WTC11 (cell line): ENCODE data around the gene HYI. TPM values are rescaled to one million over a fixed set of nuclear protein-coding genes. Genes with fewer than 3 reads are reported as not detected.

Experiments
- ATAC-seq: fragments of 200-7000 bp; cut with Tn5 transposase; 2 replicates; pipeline ENCODE4 v1.10.0; 2021; ENCODE audit warnings: mild to moderate bottlenecking, moderate library complexity
- CTCF ChIA-PET: fragments of 300-600 bp; sonication (Branson Sonifier 250); formaldehyde crosslinking; loops from one replicate; lab custom pipeline; 2021; ENCODE audit warnings: antibody characterized with exemption; lab: Charles Lee
- POLR2A ChIA-PET: fragments of 350-600 bp; sonication (Branson Sonifier 250); formaldehyde crosslinking; loops from one replicate; lab custom pipeline; 2021; ENCODE audit warnings: antibody characterized with exemption; lab: Charles Lee
- DNase-seq: peaks from one replicate; pipeline ENCODE4 v3.0.0; 2021; ENCODE audit warnings: low spot score
- H3K27ac Mint-ChIP-seq: 2 replicates; pipeline ENCODE4 v1.8.0; 2021; ENCODE audit warnings: mixed read lengths
- H3K27me3 Mint-ChIP-seq: 2 replicates; pipeline ENCODE4 v1.8.0; 2021; ENCODE audit warnings: low read depth, mild to moderate bottlenecking, moderate library complexity, mixed read lengths
- H3K36me3 Mint-ChIP-seq: 2 replicates; pipeline ENCODE4 v1.8.0; 2021; ENCODE audit warnings: mixed read lengths
- H3K4me1 Mint-ChIP-seq: 2 replicates; pipeline ENCODE4 v1.8.0; 2022; ENCODE audit warnings: mixed read lengths
- H3K4me3 Mint-ChIP-seq: 2 replicates; pipeline ENCODE4 v1.8.0; 2021; ENCODE audit warnings: mild to moderate bottlenecking, moderate library complexity, mixed read lengths
- H3K9me3 Mint-ChIP-seq: 2 replicates; pipeline ENCODE4 v1.8.0; 2021; ENCODE audit warnings: mixed read lengths
- CTCF ChIP-seq: fragments of 200-600 bp; IDR thresholded peaks from 2 replicates; pipeline ENCODE4 v1.8.0; 2022; ENCODE audit warnings: antibody characterized with exemption
- EMX1 ChIP-seq: fragments of 250-450 bp; sonication (Bioruptor Pico); IDR thresholded peaks from 2 replicates; pipeline ENCODE4 v1.8.0; 2021; ENCODE audit warnings: mild to moderate bottlenecking
- ERG ChIP-seq: fragments of 250-450 bp; sonication (Bioruptor Pico); IDR thresholded peaks from 2 replicates; pipeline ENCODE4 v1.8.0; 2021; ENCODE audit warnings: mild to moderate bottlenecking
- FOXP4 ChIP-seq: sonication (generic); formaldehyde crosslinking; IDR thresholded peaks from 2 replicates; pipeline ENCODE4 v1.8.0; 2022; ENCODE audit warnings: mild to moderate bottlenecking, missing genetic modification reagents
- GTF2I ChIP-seq: fragments of 250-450 bp; sonication (Bioruptor Pico); conservative IDR thresholded peaks from 2 replicates; pipeline ENCODE4 v1.4.0; 2021; ENCODE audit warnings: mild to moderate bottlenecking
- MXD4 ChIP-seq: fragments of 250-450 bp; sonication (Bioruptor Pico); IDR thresholded peaks from 2 replicates; pipeline ENCODE4 v1.8.0; 2021; ENCODE audit warnings: mild to moderate bottlenecking, moderate library complexity, borderline replicate concordance
- PRDM15 ChIP-seq: sonication (generic); formaldehyde crosslinking; IDR thresholded peaks from 2 replicates; pipeline ENCODE4 v1.8.0; 2022; ENCODE audit warnings: missing genetic modification reagents
- RELA ChIP-seq: sonication (generic); formaldehyde crosslinking; IDR thresholded peaks from 2 replicates; pipeline ENCODE4 v1.8.1; 2022; ENCODE audit warnings: missing genetic modification reagents, mild to moderate bottlenecking, borderline replicate concordance
- STAT6 ChIP-seq: sonication (generic); formaldehyde crosslinking; conservative IDR thresholded peaks from 2 replicates; pipeline ENCODE4 v1.8.1; 2023; ENCODE audit warnings: mild to moderate bottlenecking, low read depth, missing genetic modification reagents, moderate library complexity
- ZNF232 ChIP-seq: sonication (generic); formaldehyde crosslinking; IDR thresholded peaks from 2 replicates; pipeline ENCODE4 v1.8.0; 2022; ENCODE audit warnings: mild to moderate bottlenecking, missing genetic modification reagents
- ZNF423 ChIP-seq: fragments of 250-450 bp; sonication (Bioruptor Pico); IDR thresholded peaks from 2 replicates; pipeline ENCODE4 v2.1.2; 2022; ENCODE audit warnings: mild to moderate bottlenecking, moderate library complexity
- ZSCAN18 ChIP-seq: fragments of 250-450 bp; sonication (Bioruptor Pico); IDR thresholded peaks from 2 replicates; pipeline ENCODE4 v2.1.2; 2022; ENCODE audit warnings: mild to moderate bottlenecking, moderate library complexity
- total RNA-seq: library from RNA; stranded (reverse); gene quantifications from 3 replicates; pipeline ENCODE4 v1.2.3, GENCODE V29; 2021

Gene HYI
- total RNA-seq, 1 experiment from 2014 or later, result 23.2 TPM

GRCh38 chr1:43499898-43500297 lies 46.2 kb upstream of the HYI start (continued):
- TF ChIP-seq STAT6 (CRISPR knock-in tag), result no peak
- TF ChIP-seq RELA (CRISPR knock-in tag), result no peak
- TF ChIP-seq ZSCAN18 (CRISPR knock-in tag), result no peak
- TF ChIP-seq MXD4 (CRISPR knock-in tag), result no peak
- no peak for TF ChIP-seq ZNF232 (CRISPR knock-in tag)
- no peak for TF ChIP-seq EMX1 (CRISPR knock-in tag)
- no peak for TF ChIP-seq ERG (CRISPR knock-in tag)

GRCh38 chr1:43495204-43495603 lies 41.5 kb upstream of the HYI start:
- no peak for DNase-seq
- TF ChIP-seq PRDM15, result no peak
- peak; percentile 73; the same call in 1 of the 2 replicates for TF ChIP-seq GTF2I (CRISPR knock-in tag)
- Mint-ChIP-seq H3K9me3 (peaks cover 15% of the 10 kb centered on the region), H3K36me3 (0 out of 2 replicates have a peak, but pooled peaks cover 5% of the 10 kb centered on the region), H3K4me3 (no peak overlapping the region), H3K27ac (no peak overlapping the region), H3K4me1 (peaks cover 18% of the 10 kb centered on the region), H3K27me3 (peaks cover 8% of the 10 kb centered on the region; the same call in 1 of the 2 replicates)
- ChIA-PET CTCF (no interaction called here), POLR2A (no interaction called here)
- ATAC-seq, result no peak

- Mint-ChIP-seq H3K4me1 (peaks cover 18% of the 10 kb centered on the region), H3K27me3 (peaks cover 11% of the 10 kb centered on the region; the same call in 1 of the 2 replicates), H3K4me3 (peak overlapping the region; percentile 1; the same call in 1 of the 2 replicates), H3K9me3 (peaks cover 21% of the 10 kb centered on the region), H3K36me3 (0 out of 2 replicates have a peak, but pooled peaks cover 5% of the 10 kb centered on the region), H3K27ac (peak overlapping the region; percentile 10)
- ATAC-seq (peak; percentile 96), DNase-seq (peak; percentile 35)
- ChIA-PET POLR2A (no interaction called here), CTCF (interaction anchor here (0.5 to 1.6 kb wide), 3 partner anchors 37 to 441 kb away, joined by 3 to 5 read pairs (median 3); partner anchors contain the start of gene PTPRF)
- TF ChIP-seq CTCF, result no peak
- TF ChIP-seq FOXP4, result peak; percentile 34; the same call in 1 of the 2 replicates
- TF ChIP-seq ZNF423 (CRISPR knock-in tag), result peak; percentile 60; the same call in 1 of the 2 replicates
Measured at GRCh38 chr1:43493661-43494450, 40.1 kb upstream of the HYI start.
